ENCODE results near the gene ZBTB8B. TPM values are rescaled to one million over a fixed set of nuclear protein-coding genes. Genes with fewer than 3 reads are reported as not detected.

ZBTB8B gene
- total RNA-seq, result under 0.01 TPM in 2 replicates

DNA sequence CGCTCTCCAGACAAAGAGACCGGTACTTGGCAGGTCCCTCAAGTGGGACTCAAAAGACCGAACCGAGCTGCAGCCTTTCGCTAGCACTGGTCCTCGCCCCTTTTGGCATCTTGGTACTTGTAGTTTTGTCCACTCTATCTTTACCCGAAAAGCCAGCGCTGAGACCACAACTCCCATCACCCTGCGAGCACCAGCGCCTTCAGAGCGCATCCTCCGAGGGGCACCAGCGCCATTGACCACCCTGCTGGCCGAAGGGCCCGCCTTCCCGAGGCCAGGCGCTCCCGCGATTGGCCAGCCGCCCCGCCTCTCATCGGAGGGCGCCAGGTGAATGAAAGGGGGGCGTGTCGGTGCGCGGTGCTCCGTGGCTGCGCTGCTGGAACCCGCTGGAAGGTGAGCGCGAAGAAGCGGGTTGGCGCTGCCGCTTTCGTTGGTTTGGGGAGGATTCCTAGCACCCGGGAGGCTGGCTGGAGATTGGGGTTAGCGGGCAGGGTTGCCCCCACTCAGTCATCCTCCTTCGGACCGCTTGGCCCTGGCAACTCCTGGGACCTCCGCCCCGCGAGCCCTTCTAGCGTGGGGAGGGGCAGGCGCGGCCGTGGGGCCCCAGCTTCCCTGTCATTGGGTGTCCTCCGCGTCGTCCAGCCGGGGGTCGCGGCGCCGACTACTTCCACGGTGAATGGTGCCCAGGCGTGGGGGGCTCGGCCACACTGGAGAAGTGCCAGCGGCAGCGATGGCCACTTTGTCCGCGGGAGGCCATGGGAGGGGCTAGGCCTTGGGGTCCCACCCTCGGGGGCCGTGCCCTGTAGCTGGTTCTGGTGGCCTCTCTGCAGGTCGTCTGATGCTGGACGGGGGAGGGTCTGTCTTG lies at the start of gene ZBTB8B:
TSS of gene ZBTB8B (plus strand) at position 357 of the 862 bp plus-strand sequence. CDS start 5,553 bp downstream, outside the sequence.

Other genes with a start within 250 kb of the ZBTB8B start
- 19.5 and 23.3 TPM in 2 replicates for gene TMEM234, start 242.7 kb upstream of the ZBTB8B start, total RNA-seq
- gene EIF3I, start 242.7 kb upstream of the ZBTB8B start, total RNA-seq, result 261 and 313 TPM in 2 replicates
- gene FAM167B, start 217.8 kb upstream of the ZBTB8B start, total RNA-seq, result 1.8 and 3.0 TPM in 2 replicates
- not detected in 2 replicates for gene LCK, start 213.8 kb upstream of the ZBTB8B start, total RNA-seq
- gene HDAC1, start 173.0 kb upstream of the ZBTB8B start, total RNA-seq, result 62.3 and 64.8 TPM in 2 replicates
- gene MARCKSL1, start 128.8 kb upstream of the ZBTB8B start, total RNA-seq, result 10.1 and 10.2 TPM in 2 replicates
- 1.1 and 1.8 TPM in 2 replicates for gene FAM229A, start 102.6 kb upstream of the ZBTB8B start, total RNA-seq
- 0.54 and 1.7 TPM in 2 replicates for gene TSSK3, start 102.5 kb upstream of the ZBTB8B start, total RNA-seq
- gene BSDC1, start 70.6 kb upstream of the ZBTB8B start, total RNA-seq, result 53.4 and 55.7 TPM in 2 replicates
- gene ZBTB8A, start 74.4 kb downstream of the ZBTB8B start, total RNA-seq, result 13.6 and 14.3 TPM in 2 replicates
- gene ZBTB8OS, start 185.5 kb downstream of the ZBTB8B start, total RNA-seq, result 51.7 and 60.4 TPM in 2 replicates
- gene RBBP4, start 186.1 kb downstream of the ZBTB8B start, total RNA-seq, result 107 and 115 TPM in 2 replicates
- gene SYNC, start 237.7 kb downstream of the ZBTB8B start, total RNA-seq, result 111 and 116 TPM in 2 replicates